Neural progenitor cell (in vitro differentiated cells): ENCODE results near the gene ST3GAL4. TPM values are rescaled to one million over a fixed set of nuclear protein-coding genes. Genes with fewer than 3 reads are reported as not detected.

Source experiments
- DNase-seq: peaks from one replicate; pipeline ENCODE4 v3.0.0-alpha.2; 2016; ENCODE audit warnings: low spot score
- H2AFZ ChIP-seq: fragments of 200-600 bp; sonication (generic); replicated peaks from 2 replicates; pipeline ENCODE4 v1.6.1; 2016; ENCODE audit warnings: antibody characterized with exemption
- H3F3A ChIP-seq: fragments of 200-600 bp; sonication (generic); 2 replicates; pipeline ENCODE4 v1.6.1; 2016; ENCODE audit warnings: antibody characterized with exemption, low read depth
- H3K27ac ChIP-seq: fragments of 200-600 bp; sonication (generic); 2 replicates; pipeline ENCODE4 v1.5.1; 2016; ENCODE audit warnings: mild to moderate bottlenecking
- H3K27me3 ChIP-seq: fragments of 200-600 bp; sonication (generic); 2 replicates; pipeline ENCODE4 v1.6.1; 2016; ENCODE audit warnings: mild to moderate bottlenecking, moderate library complexity
- H3K36me3 ChIP-seq: fragments of 200-600 bp; sonication (generic); 2 replicates; pipeline ENCODE4 v1.5.1; 2016
- H3K4me1 ChIP-seq: fragments of 200-600 bp; sonication (generic); 2 replicates; pipeline ENCODE4 v1.6.1; 2016; ENCODE audit warnings: mixed run types
- H3K4me2 ChIP-seq: fragments of 200-600 bp; sonication (generic); 2 replicates; pipeline ENCODE4 v1.6.1; 2016
- H3K4me3 ChIP-seq: fragments of 200-600 bp; sonication (generic); 2 replicates; pipeline ENCODE4 v1.5.1; 2016
- H3K79me2 ChIP-seq: fragments of 200-600 bp; sonication (generic); 2 replicates; pipeline ENCODE4 v1.6.1; 2016; ENCODE audit warnings: low read depth
- H3K9ac ChIP-seq: fragments of 200-600 bp; sonication (generic); 2 replicates; pipeline ENCODE4 v1.6.1; 2016
- H3K9me3 ChIP-seq: fragments of 200-600 bp; sonication (generic); 2 replicates; pipeline ENCODE4 v1.5.1; 2016; ENCODE audit warnings: low read depth
- H4K20me1 ChIP-seq: fragments of 200-600 bp; sonication (generic); 2 replicates; pipeline ENCODE4 v1.6.1; 2016; ENCODE audit warnings: low read depth
- H3K27ac Mint-ChIP-seq: 3 replicates; pipeline ENCODE4 v1.8.0; 2021; ENCODE audit warnings: mixed read lengths
- H3K27me3 Mint-ChIP-seq: 2 replicates; pipeline ENCODE4 v1.8.0; 2022; ENCODE audit warnings: low read depth, mild to moderate bottlenecking, inconsistent platforms, moderate library complexity, mixed read lengths; ENCODE audit not compliant: insufficient read depth
- H3K36me3 Mint-ChIP-seq: 3 replicates; pipeline ENCODE4 v1.8.0; 2021; ENCODE audit warnings: mixed read lengths
- H3K4me1 Mint-ChIP-seq: 3 replicates; pipeline ENCODE4 v1.8.0; 2021; ENCODE audit warnings: mixed read lengths
- H3K4me3 Mint-ChIP-seq: 3 replicates; pipeline ENCODE4 v1.8.0; 2021; ENCODE audit warnings: mild to moderate bottlenecking, moderate library complexity, mixed read lengths
- H3K9me3 Mint-ChIP-seq: 3 replicates; pipeline ENCODE4 v1.8.0; 2020; ENCODE audit warnings: mixed read lengths
- EZH2 ChIP-seq: fragments of 200-600 bp; sonication (generic); IDR thresholded peaks from 2 replicates; pipeline ENCODE4 v1.6.1; 2017; ENCODE audit warnings: antibody characterized with exemption, mild to moderate bottlenecking, moderate library complexity
- EZH2phosphoT487 ChIP-seq: fragments of 200-600 bp; sonication (generic); IDR thresholded peaks from 2 replicates; pipeline ENCODE4 v1.6.1; 2017; ENCODE audit warnings: antibody characterized with exemption
- total RNA-seq: library from RNA; depleted of rRNA; stranded (reverse); fragments of >200 nt; gene quantifications from 2 replicates; pipeline ENCODE4 v1.2.3, GENCODE V29; 2015; ENCODE audit warnings: low replicate concordance
- TF ChIP-seq, protein P1 (sequence below): fragments of 200-600 bp; sonication (generic); IDR thresholded peaks from 2 replicates; pipeline ENCODE4 v1.5.1; 2017; ENCODE audit warnings: antibody characterized with exemption, mild to moderate bottlenecking

The ST3GAL4 gene
- total RNA-seq, 1 donor from 2014 or later, result 13.0 TPM

DNA sequence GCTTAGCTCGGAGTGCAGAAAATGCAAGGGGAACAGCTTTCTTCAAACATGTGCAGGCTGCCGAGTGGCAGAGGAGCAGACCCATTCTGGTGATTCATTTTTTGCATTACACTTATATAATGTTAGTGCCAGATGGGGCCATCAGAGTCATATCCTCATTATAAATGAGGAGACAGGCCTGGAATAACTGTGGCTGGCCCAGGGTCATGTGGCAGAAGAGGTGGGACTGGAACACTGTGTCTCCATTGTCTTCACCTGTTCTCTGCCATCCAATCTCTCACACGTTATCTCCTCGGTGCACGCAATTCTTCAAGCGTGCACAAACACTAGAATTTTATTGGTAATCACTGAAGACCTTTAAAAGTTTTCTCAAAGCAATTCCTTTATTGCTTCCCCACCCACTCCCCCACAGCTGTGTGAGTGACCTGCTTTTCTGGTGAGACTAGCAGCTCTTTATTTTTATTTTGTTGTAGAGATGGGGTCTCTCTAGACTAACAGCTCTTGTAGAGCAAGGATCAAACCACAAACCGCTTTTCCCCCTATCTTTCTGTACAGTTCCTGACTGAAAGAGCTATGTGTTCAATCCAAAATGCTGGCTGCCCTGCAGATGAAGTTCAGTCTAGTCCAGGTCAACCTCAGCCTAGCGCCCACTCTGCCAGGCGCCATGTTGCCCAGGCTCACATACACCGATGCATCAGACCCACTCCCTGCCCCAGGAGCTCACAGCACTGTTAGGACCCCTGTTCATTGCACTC lies 75.3 kb downstream of the ST3GAL4 start:
- no peaks in the 10 kb centered on the region for H3K27me3 ChIP-seq
- H4K20me1 ChIP-seq, result no peaks in the 10 kb centered on the region
- H3K36me3 Mint-ChIP-seq, result no peaks in the 10 kb centered on the region
- H3K4me3 Mint-ChIP-seq, result no peak overlapping the region
- H3K9ac ChIP-seq, result no peak overlapping the region
- DNase-seq, result no peak
- H3K27me3 Mint-ChIP-seq, result peaks cover 3% of the 10 kb centered on the region
- H3K4me3 ChIP-seq, result no peak overlapping the region
- peaks cover 22% of the 10 kb centered on the region for H3K4me1 ChIP-seq
- no peaks in the 10 kb centered on the region for H3K9me3 Mint-ChIP-seq
- no peaks in the 10 kb centered on the region for H3K36me3 ChIP-seq
- no peaks in the 10 kb centered on the region for H3K9me3 ChIP-seq
- H3K79me2 ChIP-seq, result no peaks in the 10 kb centered on the region
- peaks cover 6% of the 10 kb centered on the region for H3F3A ChIP-seq
- H3K4me2 ChIP-seq, result no peak overlapping the region
- H3K27ac Mint-ChIP-seq, result no peak overlapping the region
- H3K27ac ChIP-seq, result no peak overlapping the region
- H2AFZ ChIP-seq, result no peak overlapping the region
- TF ChIP-seq EZH2 (no peak), EZH2phosphoT487 (no peak)
- TF ChIP-seq, protein P1, sequence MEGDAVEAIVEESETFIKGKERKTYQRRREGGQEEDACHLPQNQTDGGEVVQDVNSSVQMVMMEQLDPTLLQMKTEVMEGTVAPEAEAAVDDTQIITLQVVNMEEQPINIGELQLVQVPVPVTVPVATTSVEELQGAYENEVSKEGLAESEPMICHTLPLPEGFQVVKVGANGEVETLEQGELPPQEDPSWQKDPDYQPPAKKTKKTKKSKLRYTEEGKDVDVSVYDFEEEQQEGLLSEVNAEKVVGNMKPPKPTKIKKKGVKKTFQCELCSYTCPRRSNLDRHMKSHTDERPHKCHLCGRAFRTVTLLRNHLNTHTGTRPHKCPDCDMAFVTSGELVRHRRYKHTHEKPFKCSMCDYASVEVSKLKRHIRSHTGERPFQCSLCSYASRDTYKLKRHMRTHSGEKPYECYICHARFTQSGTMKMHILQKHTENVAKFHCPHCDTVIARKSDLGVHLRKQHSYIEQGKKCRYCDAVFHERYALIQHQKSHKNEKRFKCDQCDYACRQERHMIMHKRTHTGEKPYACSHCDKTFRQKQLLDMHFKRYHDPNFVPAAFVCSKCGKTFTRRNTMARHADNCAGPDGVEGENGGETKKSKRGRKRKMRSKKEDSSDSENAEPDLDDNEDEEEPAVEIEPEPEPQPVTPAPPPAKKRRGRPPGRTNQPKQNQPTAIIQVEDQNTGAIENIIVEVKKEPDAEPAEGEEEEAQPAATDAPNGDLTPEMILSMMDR, result no peak
- H3K4me1 Mint-ChIP-seq, result peaks cover 19% of the 10 kb centered on the region

DNA sequence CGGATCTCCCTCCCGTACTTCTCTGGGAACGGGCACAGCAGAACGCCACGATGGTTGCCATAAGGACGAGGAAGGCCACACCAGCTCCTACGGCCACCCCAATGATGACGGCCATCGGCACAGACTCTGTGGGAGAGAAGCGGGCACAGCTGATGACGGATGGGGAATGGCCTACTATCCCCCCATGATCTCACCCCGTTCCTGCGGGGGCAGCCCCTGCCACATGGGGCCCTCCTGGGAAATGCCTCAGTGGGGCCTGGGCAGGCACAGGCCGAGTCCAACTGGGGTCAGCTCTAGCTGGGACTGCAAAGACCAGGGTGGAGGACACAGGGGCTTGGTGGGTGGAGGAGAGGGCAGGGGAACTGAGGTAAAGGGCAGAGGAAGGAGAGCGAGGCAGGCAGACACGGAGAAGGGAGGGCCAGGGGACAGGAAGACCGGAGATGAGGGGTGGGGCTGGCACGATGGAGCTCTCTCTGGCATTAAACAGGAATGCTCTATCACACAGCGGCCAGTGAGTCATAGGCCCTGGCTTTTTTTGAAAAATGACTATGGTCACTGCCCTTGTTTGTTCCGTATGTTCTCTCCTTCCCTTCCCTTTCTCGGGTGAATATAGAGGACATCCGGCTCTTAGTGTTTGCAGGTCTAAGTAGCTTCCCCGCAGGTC lies 76.0 kb downstream of the ST3GAL4 start:
- no peaks in the 10 kb centered on the region for H3K36me3 Mint-ChIP-seq
- Histone ChIP-seq H3K9ac (no peak overlapping the region), H3K4me3 (no peak overlapping the region), H4K20me1 (no peaks in the 10 kb centered on the region), H3K27me3 (no peaks in the 10 kb centered on the region), H3K27ac (no peak overlapping the region), H3K36me3 (no peaks in the 10 kb centered on the region), H3K9me3 (no peaks in the 10 kb centered on the region), H3K4me1 (peaks cover 22% of the 10 kb centered on the region), H2AFZ (no peak overlapping the region), H3F3A (peaks cover 6% of the 10 kb centered on the region), H3K4me2 (no peak overlapping the region), H3K79me2 (no peaks in the 10 kb centered on the region)
- no peak overlapping the region for H3K27ac Mint-ChIP-seq
- H3K9me3 Mint-ChIP-seq, result no peaks in the 10 kb centered on the region
- TF ChIP-seq EZH2phosphoT487 (no peak), EZH2 (no peak)
- TF ChIP-seq, protein P1, result no peak
- H3K27me3 Mint-ChIP-seq, result peaks cover 3% of the 10 kb centered on the region
- peaks cover 19% of the 10 kb centered on the region for H3K4me1 Mint-ChIP-seq
- DNase-seq, result no peak
- H3K4me3 Mint-ChIP-seq, result no peak overlapping the region

- Histone ChIP-seq H3K4me2 (no peak overlapping the region), H3K36me3 (no peaks in the 10 kb centered on the region), H3K4me1 (peaks cover 20% of the 10 kb centered on the region), H3K4me3 (no peak overlapping the region), H3K9me3 (no peaks in the 10 kb centered on the region), H3K27me3 (no peaks in the 10 kb centered on the region), H3F3A (peaks cover 7% of the 10 kb centered on the region), H4K20me1 (no peaks in the 10 kb centered on the region), H2AFZ (no peak overlapping the region), H3K79me2 (no peaks in the 10 kb centered on the region), H3K27ac (no peak overlapping the region), H3K9ac (no peak overlapping the region)
- no peak for DNase-seq
- no peaks in the 10 kb centered on the region for H3K9me3 Mint-ChIP-seq
- H3K27ac Mint-ChIP-seq, result no peak overlapping the region
- peaks cover 16% of the 10 kb centered on the region for H3K4me1 Mint-ChIP-seq
- no peak for TF ChIP-seq EZH2phosphoT487
- TF ChIP-seq, protein P1, result no peak
- TF ChIP-seq EZH2, result no peak
- H3K27me3 Mint-ChIP-seq, result peaks cover 3% of the 10 kb centered on the region
- no peaks in the 10 kb centered on the region for H3K36me3 Mint-ChIP-seq
- no peak overlapping the region for H3K4me3 Mint-ChIP-seq
These were observed 76.6 kb downstream of the ST3GAL4 start for GRCh38 chr11:126432065-126432461.
